ENCODE data around the gene GRIN3A.

GRIN3A gene

DNA sequence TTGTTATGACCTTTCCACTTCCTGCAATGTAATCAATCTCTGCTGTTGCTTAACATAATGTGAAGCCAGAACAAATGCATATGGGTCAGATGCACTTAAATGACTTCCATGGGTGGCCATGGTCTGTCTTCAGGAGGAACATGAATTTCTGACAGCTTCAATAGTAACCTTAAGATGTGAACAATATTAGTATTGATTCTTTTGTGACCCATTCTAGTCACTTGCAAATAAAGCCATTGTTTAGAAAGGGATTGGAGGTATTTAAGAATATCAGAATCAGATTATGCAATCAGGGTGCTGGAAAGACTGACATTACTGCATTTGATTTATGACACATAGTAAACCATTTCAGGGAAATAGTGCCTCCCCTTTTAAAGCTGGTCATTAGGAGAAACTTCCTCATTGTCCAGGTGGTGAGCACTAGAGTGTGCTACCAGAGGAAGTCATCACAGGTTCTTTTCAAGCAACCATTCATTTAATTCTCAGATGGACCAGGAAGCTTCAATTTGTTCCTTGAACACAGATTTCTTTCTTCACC is 32.1 kb downstream of the GRIN3A start:
- TF ChIP-seq FOXM1 (IDR thresholded peaks at IDR 0.05; ENCODE audit: borderline replicate concordance, low read depth) (no peak), ZBTB7A (IDR thresholded peaks at IDR 0.05; ENCODE audit: low read depth) (no peak), CREB1 (IDR thresholded peaks at IDR 0.05; ENCODE audit: low read depth) (no peak), EP300 (IDR thresholded peaks at IDR 0.05; ENCODE audit: borderline replicate concordance) (no peak), TAF1 (IDR thresholded peaks at IDR 0.05; ENCODE audit: low read depth) (no peak), USF1 (IDR thresholded peaks at IDR 0.05) (no peak)

DNA sequence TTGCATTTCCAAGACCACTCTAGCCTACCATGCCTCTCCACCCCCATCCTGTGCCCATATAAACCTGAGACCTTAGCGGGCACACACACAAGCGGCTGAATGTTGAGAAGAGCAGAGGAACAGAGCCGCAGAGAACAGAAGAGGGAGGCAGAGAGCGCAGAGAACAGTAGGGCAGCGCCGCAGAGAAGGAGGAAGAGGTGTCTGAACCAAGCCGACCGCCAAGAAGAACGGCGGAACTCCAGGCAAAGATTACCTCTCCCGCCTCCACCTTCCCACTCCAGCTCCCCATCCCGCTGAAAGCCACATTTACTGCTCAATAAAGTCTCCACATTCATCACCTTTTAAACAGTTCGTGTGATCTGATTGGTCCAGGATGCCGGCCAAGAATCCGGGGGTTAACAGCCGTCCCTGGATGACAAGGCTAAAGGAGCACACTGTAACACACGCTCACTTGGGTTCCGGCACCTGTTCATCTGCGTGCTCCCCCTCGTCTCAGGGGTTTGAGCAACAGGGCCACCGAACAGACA is 33.2 kb downstream of the GRIN3A start:
- no peak for TF ChIP-seq CEBPB (IDR thresholded peaks at IDR 0.05)
- TF ChIP-seq RAD21 (IDR thresholded peaks at IDR 0.05; ENCODE audit: low read depth), result no peak
- TF ChIP-seq ZBTB7A (IDR thresholded peaks at IDR 0.05; ENCODE audit: low read depth), result no peak

DNA sequence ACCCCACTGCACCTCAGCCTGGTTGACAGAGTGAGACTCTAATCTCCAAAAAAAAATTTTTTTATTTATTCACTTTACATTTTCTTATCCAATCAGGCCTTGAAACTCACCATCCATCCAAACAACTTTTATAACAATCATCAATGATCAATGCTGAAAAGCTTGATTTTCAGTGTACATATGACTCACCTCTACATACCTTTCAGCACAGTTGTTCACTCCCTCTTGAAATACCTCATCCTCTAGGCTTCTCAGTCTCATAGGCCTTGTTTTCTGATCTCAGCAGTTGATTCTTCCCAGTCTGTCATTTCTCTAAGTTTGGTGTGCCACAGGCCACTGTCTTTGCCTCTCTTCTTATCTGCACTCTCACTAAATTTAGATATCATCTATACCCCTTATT is 36.2 kb downstream of the GRIN3A start:
- TF ChIP-seq TEAD4 (IDR thresholded peaks at IDR 0.05), result no peak
- no peak for TF ChIP-seq ZBTB7A (IDR thresholded peaks at IDR 0.05; ENCODE audit: low read depth)
- TF ChIP-seq TCF12 (IDR thresholded peaks at IDR 0.05; ENCODE audit: low read depth), result no peak
- no peak for TF ChIP-seq CREB1 (IDR thresholded peaks at IDR 0.05; ENCODE audit: low read depth)
- TF ChIP-seq TAF1 (IDR thresholded peaks at IDR 0.05; ENCODE audit: low read depth), result no peak
- TF ChIP-seq FOXM1 (IDR thresholded peaks at IDR 0.05; ENCODE audit: borderline replicate concordance, low read depth), result no peak
- no peak for TF ChIP-seq MAX (IDR thresholded peaks at IDR 0.05)
- TF ChIP-seq, protein P1, sequence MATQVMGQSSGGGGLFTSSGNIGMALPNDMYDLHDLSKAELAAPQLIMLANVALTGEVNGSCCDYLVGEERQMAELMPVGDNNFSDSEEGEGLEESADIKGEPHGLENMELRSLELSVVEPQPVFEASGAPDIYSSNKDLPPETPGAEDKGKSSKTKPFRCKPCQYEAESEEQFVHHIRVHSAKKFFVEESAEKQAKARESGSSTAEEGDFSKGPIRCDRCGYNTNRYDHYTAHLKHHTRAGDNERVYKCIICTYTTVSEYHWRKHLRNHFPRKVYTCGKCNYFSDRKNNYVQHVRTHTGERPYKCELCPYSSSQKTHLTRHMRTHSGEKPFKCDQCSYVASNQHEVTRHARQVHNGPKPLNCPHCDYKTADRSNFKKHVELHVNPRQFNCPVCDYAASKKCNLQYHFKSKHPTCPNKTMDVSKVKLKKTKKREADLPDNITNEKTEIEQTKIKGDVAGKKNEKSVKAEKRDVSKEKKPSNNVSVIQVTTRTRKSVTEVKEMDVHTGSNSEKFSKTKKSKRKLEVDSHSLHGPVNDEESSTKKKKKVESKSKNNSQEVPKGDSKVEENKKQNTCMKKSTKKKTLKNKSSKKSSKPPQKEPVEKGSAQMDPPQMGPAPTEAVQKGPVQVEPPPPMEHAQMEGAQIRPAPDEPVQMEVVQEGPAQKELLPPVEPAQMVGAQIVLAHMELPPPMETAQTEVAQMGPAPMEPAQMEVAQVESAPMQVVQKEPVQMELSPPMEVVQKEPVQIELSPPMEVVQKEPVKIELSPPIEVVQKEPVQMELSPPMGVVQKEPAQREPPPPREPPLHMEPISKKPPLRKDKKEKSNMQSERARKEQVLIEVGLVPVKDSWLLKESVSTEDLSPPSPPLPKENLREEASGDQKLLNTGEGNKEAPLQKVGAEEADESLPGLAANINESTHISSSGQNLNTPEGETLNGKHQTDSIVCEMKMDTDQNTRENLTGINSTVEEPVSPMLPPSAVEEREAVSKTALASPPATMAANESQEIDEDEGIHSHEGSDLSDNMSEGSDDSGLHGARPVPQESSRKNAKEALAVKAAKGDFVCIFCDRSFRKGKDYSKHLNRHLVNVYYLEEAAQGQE (IDR thresholded peaks at IDR 0.05; ENCODE audit: low read depth), result no peak
- no peak for TF ChIP-seq USF1 (IDR thresholded peaks at IDR 0.05)
- no peak for TF ChIP-seq EP300 (IDR thresholded peaks at IDR 0.05; ENCODE audit: borderline replicate concordance)
- TF ChIP-seq CEBPB (IDR thresholded peaks at IDR 0.05), result no peak
- TF ChIP-seq YY1 (IDR thresholded peaks at IDR 0.05; ENCODE audit: low read depth), result no peak
- TF ChIP-seq EGR1 (IDR thresholded peaks at IDR 0.05), result no peak
- no peak for TF ChIP-seq NFIC (IDR thresholded peaks at IDR 0.05)

DNA sequence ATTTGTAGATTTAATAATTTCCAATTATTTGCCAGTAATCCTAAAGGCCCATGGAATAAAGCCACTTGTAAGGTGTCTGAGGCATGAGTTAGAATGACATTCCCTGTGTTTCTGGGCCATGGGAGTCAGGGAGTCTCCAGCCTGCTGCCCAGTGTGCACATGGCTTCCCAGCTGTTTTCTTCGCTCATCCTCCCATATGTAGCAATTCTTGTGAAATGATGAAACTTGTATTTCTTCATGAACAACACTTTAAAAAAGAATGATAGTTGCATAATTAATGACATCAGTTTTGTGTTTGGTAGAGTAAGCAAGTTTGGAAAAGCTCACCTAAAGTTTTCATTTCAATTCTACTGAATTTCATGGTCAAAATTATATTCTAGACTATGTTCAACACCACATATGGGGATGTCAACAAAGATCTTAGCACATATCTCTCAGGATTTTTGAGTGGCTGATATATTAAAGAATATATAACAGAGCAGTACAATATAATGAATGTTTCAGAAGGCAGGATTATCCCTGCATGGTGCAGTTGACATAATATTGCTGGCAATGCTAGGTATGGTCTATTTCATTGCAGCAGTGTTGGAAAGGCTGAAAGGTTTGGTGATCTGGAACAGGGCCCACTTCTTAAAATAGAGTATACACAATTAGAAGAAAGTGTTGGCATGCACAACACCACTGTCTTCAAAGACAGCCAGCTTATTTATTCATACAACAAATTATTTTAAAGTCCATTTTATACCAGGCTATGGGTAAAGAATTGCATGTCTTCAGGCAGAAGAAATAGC is 44.7 kb downstream of the GRIN3A start:
- TF ChIP-seq FOXM1 (IDR thresholded peaks at IDR 0.05; ENCODE audit: borderline replicate concordance, low read depth) (no peak), TEAD4 (IDR thresholded peaks at IDR 0.05) (no peak), TCF12 (IDR thresholded peaks at IDR 0.05; ENCODE audit: low read depth) (no peak), USF1 (IDR thresholded peaks at IDR 0.05) (no peak), CEBPB (IDR thresholded peaks at IDR 0.05) (no peak), ZBTB7A (IDR thresholded peaks at IDR 0.05; ENCODE audit: low read depth) (no peak), CREB1 (IDR thresholded peaks at IDR 0.05; ENCODE audit: low read depth) (no peak), YY1 (IDR thresholded peaks at IDR 0.05; ENCODE audit: low read depth) (no peak), MAX (IDR thresholded peaks at IDR 0.05) (no peak), RAD21 (IDR thresholded peaks at IDR 0.05; ENCODE audit: low read depth) (no peak), NFIC (IDR thresholded peaks at IDR 0.05) (no peak), TAF1 (IDR thresholded peaks at IDR 0.05; ENCODE audit: low read depth) (no peak), EGR1 (IDR thresholded peaks at IDR 0.05) (no peak), EP300 (IDR thresholded peaks at IDR 0.05; ENCODE audit: borderline replicate concordance) (no peak)
- TF ChIP-seq, protein P1 (IDR thresholded peaks at IDR 0.05; ENCODE audit: low read depth), result no peak

GRCh38 chr9:101691657-101692056 is 46.8 kb downstream of the GRIN3A start:
- no peak for TF ChIP-seq TAF1 (IDR thresholded peaks at IDR 0.05; ENCODE audit: low read depth)
- no peak for TF ChIP-seq FOXM1 (IDR thresholded peaks at IDR 0.05; ENCODE audit: borderline replicate concordance, low read depth)
- no peak for TF ChIP-seq EP300 (IDR thresholded peaks at IDR 0.05; ENCODE audit: borderline replicate concordance)
- TF ChIP-seq YY1 (IDR thresholded peaks at IDR 0.05; ENCODE audit: low read depth), result no peak
- no peak for TF ChIP-seq ZBTB7A (IDR thresholded peaks at IDR 0.05; ENCODE audit: low read depth)
- no peak for TF ChIP-seq NFIC (IDR thresholded peaks at IDR 0.05)
- no peak for TF ChIP-seq TCF12 (IDR thresholded peaks at IDR 0.05; ENCODE audit: low read depth)
- TF ChIP-seq CEBPB (IDR thresholded peaks at IDR 0.05), result no peak
